Dermis microvascular lymphatic vessel endothelial cell (primary cell): ENCODE measurements around the gene RSPRY1. TPM values are rescaled to one million over a fixed set of nuclear protein-coding genes. Genes with fewer than 3 reads are reported as not detected.

Experiments
- DNase-seq, 2 donors: peaks; one replicate each; pipeline versions ENCODE4 v3.0.0 to v3.0.0-alpha.2; 2010; ENCODE audit warnings: low read depth in 2 of 2
- total RNA-seq: library from RNA; depleted of rRNA; stranded (reverse); fragments of >200 nt; gene quantifications from 2 replicates; pipeline ENCODE4 v1.2.1, GENCODE V29; 2014

Gene RSPRY1
- total RNA-seq, 1 donor from 2014 or later: 43.8 TPM

DNA sequence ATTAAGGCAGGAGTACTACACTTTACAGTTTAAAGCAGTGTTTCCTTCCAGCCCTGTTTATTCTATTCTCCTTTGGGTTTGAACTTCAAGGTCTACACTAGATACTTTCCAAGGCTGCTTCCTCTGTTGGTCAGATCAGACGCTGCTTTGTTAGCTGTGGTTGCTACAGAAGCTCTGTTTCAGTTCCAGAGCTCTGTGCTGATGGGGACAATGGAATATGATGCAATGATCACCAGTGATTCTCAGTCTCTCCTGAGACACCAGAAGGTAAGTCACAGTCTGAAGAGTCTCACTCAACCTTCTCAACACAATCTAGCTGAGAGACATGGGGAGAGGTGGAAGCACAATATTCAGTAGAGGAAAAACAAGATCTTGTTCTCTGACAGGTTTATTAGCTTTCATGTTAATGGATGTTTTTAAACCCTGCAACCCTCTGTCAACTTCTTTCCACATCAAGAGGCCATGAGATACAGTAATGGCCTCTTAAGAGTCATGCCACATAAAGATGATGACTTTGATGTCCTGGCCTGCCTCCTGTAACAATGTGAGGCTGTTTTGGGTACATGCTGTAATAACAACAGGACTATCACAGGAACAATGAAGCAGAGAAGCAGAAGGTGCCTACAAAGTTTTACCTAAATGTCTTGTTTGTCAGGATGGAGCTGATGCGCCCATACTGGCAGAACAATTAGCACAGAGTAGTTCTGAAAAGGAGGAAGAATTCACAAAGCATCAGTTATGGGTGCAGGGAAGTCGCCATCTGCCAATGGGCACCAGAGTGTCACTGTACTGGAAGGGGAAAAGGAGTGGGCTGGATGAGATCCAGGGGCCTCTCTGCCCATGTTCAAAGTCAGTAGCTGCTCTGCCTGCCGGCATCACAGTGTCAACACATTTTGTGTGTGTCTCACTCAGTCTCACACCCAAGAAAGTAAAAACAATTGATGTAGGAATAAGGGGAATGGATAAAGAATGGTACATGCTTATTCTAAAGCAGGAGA, 33.7 kb upstream of the RSPRY1 start:
- no peak for DNase-seq

DNA sequence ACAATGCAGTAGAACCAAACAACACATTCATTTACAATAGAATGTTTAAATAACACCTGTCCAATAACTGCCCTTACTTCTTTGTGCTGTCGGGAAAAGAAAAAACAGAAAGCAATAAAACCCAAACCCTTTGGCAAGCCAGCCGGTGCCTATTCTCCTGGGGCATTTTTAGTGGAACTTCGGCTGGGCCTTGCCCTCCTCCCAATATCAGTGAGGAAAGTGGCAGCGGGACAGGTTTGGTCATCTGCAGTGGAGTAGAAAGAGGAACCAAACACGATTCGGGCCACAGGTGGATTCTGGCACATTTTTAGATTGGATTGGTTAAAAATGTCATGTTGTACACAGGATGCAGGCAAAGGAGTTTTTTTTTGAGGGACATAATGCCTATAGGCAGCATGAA, 32.3 kb upstream of the RSPRY1 start:
- DNase-seq: no peak

- no peak for DNase-seq
These were observed 30.3 kb upstream of the RSPRY1 start for GRCh38 chr16:57155702-57156350.

DNA sequence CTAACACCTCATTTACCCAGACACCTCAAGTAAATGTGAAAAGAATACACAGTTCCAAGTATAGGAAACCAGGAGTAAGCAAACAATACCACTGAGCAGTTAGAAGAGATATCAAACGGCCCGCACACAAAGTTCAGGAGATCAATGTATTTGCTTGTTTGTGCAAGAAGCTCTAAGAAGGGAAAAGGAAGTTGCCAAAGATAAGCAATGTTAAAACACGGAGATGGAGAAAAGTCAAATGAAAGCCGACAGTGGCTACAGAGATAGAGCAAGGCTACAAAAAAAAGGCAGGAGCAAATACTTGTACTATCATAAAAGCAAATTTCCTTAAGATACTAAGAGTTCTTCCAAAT, 29.8 kb upstream of the RSPRY1 start:
- DNase-seq: peak in 1 of 2 donors; percentile 17

GRCh38 chr16:57157533-57157932, 28.6 kb upstream of the RSPRY1 start:
- no peak for DNase-seq

GRCh38 chr16:57159447-57159846, 26.7 kb upstream of the RSPRY1 start:
- no peak for DNase-seq

- DNase-seq: no peak
These were observed 22.3 kb upstream of the RSPRY1 start for GRCh38 chr16:57163842-57164241.

- no peak for DNase-seq
These were observed 20.6 kb upstream of the RSPRY1 start for GRCh38 chr16:57165483-57165882.

GRCh38 chr16:57165938-57166337, 20.2 kb upstream of the RSPRY1 start:
- no peak for DNase-seq

GRCh38 chr16:57166451-57166850, 19.7 kb upstream of the RSPRY1 start:
- DNase-seq: no peak

DNA sequence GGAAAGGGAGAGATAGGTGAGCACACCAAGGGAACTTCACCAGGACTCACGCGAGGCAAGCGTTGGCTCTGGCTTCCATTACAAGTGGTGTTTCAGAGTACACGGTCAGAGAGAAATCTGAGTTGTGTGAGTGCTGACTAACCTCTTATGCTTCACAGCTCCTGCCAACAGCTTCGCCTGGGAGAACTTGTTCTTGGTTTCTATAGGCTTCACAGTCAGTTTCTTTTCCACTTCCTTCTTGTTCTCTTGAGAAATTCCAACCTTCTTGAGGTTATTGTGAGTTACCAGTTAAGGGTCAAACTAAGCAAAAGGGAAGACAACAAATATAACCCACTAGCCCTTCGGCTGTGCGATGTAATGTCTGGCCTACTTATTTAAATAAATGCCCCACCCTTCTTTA, 19.2 kb upstream of the RSPRY1 start:
- DNase-seq: no peak

GRCh38 chr16:57167538-57167937, 18.6 kb upstream of the RSPRY1 start:
- no peak for DNase-seq

GRCh38 chr16:57167953-57168352, 18.2 kb upstream of the RSPRY1 start:
- peak; percentile 51 to 84 for DNase-seq

DNA sequence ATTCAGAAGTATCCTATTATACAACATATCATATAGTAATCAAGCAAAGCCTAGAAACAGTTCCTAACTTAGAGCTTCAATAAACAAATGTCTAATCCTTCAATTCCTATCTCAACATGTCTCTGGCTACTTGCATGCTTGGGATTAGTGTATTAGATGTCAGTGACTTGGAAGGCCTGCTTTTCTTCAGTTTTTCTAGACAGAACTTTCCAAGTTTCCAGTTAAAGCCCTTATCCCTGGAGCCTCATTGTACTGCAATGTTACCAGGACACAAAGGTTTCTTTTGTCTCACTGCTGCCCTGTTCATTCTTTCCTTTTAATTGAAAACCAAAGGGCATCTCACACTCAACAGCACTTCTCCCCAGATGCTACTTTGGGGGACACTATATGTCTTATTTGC, 16.8 kb upstream of the RSPRY1 start:
- no peak for DNase-seq

DNA sequence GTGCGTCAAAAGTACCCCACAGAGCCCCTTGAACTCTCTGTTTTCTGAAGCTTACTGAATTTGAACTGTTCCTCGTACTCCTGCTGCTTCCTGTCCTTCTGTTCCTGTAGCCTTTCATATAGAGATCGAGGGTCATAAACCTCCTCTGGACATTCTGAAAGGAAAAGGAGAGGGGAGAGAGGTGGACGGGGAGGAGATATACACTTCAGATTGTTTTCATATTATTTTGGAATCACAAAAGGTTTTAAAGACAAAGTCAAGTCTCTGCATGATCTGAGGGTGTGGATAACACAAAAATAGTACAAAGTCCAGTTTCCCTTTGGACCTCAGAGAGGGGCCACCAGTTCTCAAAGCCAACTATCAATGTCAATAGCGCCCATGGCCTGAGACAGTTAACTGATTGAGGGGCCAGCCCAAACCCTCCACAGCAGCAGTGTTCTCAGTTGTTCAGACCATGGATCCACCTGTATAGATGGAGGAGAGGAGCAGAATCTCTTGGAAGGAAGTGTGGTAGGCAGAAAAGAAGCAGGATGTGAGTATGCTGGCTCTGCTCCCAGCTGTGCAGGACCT, 13.3 kb upstream of the RSPRY1 start:
- DNase-seq: no peak

GRCh38 chr16:57175896-57176295, 10.2 kb upstream of the RSPRY1 start:
- DNase-seq: no peak

DNA sequence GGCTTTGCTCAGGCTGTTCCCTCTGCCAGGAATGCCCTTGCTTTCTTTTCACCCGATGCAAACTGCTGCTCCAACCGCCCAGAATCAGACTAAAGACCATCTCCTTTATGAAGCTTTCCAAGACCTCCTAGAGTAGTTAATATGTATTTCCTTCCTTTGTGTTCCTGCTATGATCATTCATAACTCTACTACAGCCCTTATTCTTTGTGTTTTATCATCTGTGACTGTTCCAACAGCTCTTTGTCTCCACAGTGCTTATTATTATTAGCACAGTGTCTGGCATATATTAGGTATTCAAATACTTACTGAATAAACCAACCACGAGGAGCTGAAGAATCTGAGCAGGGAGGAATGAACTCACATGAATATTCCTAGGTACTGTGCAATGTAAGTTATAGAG, 7.9 kb upstream of the RSPRY1 start:
- DNase-seq: peak in 1 of 2 donors; percentile 5

- peak in 1 of 2 donors; percentile 8 for DNase-seq
These were observed 7.3 kb upstream of the RSPRY1 start for GRCh38 chr16:57178793-57179212.

DNA sequence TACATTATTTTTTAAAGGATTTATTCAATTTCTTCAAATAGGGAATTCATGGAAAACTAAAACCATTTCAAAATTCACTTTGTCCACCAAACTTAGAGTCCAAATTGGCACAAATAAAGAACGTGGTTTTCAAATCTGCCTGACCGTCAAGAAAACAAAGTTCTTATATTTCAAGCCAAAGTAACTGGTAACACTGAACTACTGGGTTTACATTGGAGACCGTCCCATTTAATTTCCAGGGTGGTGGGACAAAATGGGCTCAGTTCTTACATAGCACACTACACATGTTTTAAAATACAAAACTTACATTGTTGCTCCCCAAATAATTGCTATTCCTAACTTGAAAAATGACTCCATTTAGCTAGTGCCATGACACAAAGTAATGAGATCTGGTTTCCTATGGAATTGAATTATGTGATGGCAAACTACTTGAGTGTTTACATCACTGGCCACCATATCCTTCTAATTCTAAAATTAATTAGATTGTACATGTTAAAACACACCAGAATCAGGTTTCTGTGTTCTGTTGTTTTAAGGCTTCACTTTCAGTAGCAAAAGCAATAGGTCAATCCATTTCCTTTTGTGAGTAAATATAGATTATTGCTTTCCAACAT, 6.8 kb upstream of the RSPRY1 start:
- no peak for DNase-seq

DNA sequence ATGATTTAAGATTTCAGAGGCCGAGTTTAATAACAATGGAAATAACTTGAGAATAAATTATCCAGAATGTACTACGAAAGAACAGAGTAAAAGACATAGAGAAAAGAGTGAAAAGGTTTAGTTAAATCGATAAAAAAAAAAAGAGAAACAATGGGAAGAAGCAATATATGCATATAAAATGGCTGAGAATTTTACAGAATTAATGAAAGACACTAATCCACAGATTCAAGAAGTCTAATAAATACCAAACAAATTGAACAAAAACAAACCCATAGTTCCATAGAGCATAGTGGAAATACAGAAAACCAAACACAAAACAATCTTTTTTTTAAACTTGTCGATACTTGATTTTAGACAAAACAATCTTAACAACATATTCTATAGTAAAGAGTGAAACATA, 2.0 kb upstream of the RSPRY1 start:
- no peak for DNase-seq

DNA sequence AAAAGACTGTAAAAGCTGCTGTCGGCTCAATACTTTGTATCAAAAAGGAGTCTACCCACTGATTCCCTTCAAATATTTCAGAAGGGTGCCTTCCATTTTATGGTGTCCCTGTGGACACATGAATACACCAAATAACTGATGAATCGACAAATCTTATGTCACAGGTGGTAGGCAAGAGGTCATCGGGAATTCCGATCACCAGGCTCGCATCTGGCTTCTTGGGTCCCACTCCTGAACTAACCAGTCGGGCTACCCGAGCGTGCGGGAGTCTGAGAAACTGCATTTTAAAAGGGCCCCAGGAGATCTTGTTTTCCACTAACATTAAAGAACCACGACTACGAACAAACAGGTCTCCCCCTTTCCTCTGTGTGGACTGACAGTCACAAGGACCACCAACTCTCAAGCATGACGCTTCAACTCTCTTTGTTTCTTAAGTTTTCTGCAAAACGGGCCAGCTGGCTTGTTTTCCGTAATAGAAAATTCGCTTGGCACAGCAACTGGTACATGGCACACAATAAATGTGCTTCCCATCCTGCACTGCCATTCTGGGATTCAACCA, 1.2 kb upstream of the RSPRY1 start:
- peak in 1 of 2 donors; percentile 5 for DNase-seq
